NT2/D1 (cell line): ENCODE data around the gene TMEM106C.

Experiments used
- SUZ12 ChIP-seq: IDR thresholded peaks from 2 replicates; pipeline ENCODE4 v1.6.1; 2011; ENCODE audit not compliant: insufficient read length, insufficient read depth; ENCODE audit errors: extremely low read depth
- YY1 ChIP-seq: IDR thresholded peaks from 2 replicates; pipeline ENCODE4 v1.6.1; 2011; ENCODE audit not compliant: insufficient read length, insufficient read depth
- ZNF274 ChIP-seq: IDR thresholded peaks from 2 replicates; pipeline ENCODE4 v1.6.1; 2011; ENCODE audit warnings: mild to moderate bottlenecking, low read depth, low read length

- no peak for TF ChIP-seq SUZ12
- TF ChIP-seq YY1: no peak
- no peak for TF ChIP-seq ZNF274
Observed at GRCh38 chr12:48010366-48010970, 47.1 kb downstream of the TMEM106C start.
